Left lung (tissue), 10 donors: ENCODE results near the gene PLIN5. TPM values are rescaled to one million over a fixed set of nuclear protein-coding genes. Genes with fewer than 3 reads are reported as not detected.
A peak's percentile ranks its signal among the peaks of the same experiment; 100 is the strongest.

Experiments used
- ATAC-seq: fragments of 200-7000 bp; cut with Tn5 transposase; one replicate; pipeline ENCODE4 v1.9.1; 2020; ENCODE audit warnings: moderate library complexity
- DNase-seq, 4 donors: peaks; one replicate each; pipeline ENCODE4 v3.0.0-alpha.2; 2013 to 2020
- H3K27ac ChIP-seq, 2 donors: fragments of 200-600 bp; sonication (generic) in 1 of 2; one replicate each; pipeline versions ENCODE4 v1.5.0 to v1.8.0; 2020 to 2021
- H3K27me3 ChIP-seq, 2 donors: fragments of 200-600 bp; sonication (generic) in 1 of 2; one replicate each; pipeline versions ENCODE4 v1.5.0 to v1.8.0; 2020 to 2021
- H3K36me3 ChIP-seq, 2 donors: fragments of 200-600 bp; sonication (generic) in 1 of 2; one replicate each; pipeline versions ENCODE4 v1.5.0 to v1.8.0; 2020 to 2021
- H3K4me1 ChIP-seq, 2 donors: fragments of 200-600 bp; one replicate each; pipeline ENCODE4 v1.8.0; 2021
- H3K4me3 ChIP-seq, 2 donors: fragments of 200-600 bp; sonication (generic) in 1 of 2; one replicate each; pipeline versions ENCODE4 v1.5.0 to v1.8.0; 2020 to 2021; ENCODE audit warnings: mild to moderate bottlenecking in 1 of 2
- H3K9me3 ChIP-seq, 2 donors: fragments of 200-600 bp; sonication (generic) in 1 of 2; one replicate each; pipeline versions ENCODE4 v1.5.0 to v1.8.0; 2020 to 2021
- CTCF ChIP-seq, 2 donors: fragments of 200-600 bp; sonication (generic) in 1 of 2; IDR thresholded peaks; one replicate each; pipeline versions ENCODE4 v1.5.0 to v1.8.0; 2021; ENCODE audit warnings: antibody characterized with exemption in 2 of 2
- intact Hi-C, 2 donors: fragments of 100-400 bp; cut with DNase I; formaldehyde crosslinking; loops; one replicate each; pipeline versions ENCODE4 v1.11.2 to v1.14.2; 2022
- polyA plus RNA-seq, 6 donors: library from polyadenylated mRNA; unstranded; fragments of 120-200 nt; gene quantifications; one replicate each; pipeline ENCODE4 v1.2.1, GENCODE V29; 2013; ENCODE audit not compliant: insufficient read length in 6 of 6
- total RNA-seq, 2 donors: library from RNA; stranded (reverse); fragmentation: NEBNext Ultra II Directional; extraction: Animal tissue kit (Norgen Biotek cat#: 25700); gene quantifications; one replicate each; pipeline ENCODE4 v1.2.1, GENCODE V29; 2021
- donor health status: DM: no; HTN: yes; CAD: no.
- donor health status: DM: no; HTN: no; CAD: no.

The PLIN5 gene
- total and polyA plus RNA-seq, 8 donors, result 1.8 to 15.9 (median 2.4) TPM

GRCh38 chr19:4474514-4475022, 60.5 kb downstream of the PLIN5 start:
- peak in 1 of 4 donors; percentile 45 for DNase-seq
- Histone ChIP-seq H3K9me3 (no peaks in the 10 kb centered on the region), H3K36me3 (peaks cover 0 to 47% of the 10 kb centered on the region in 2 donors), H3K27ac (no peak overlapping the region), H3K4me1 (peaks cover 12 to 24% of the 10 kb centered on the region in 2 donors), H3K27me3 (no peaks in the 10 kb centered on the region), H3K4me3 (peak overlapping the region in 1 of 2 donors; percentile 94)
- intact Hi-C loops, result no loop called here
- no peak for ATAC-seq
- TF ChIP-seq CTCF (IDR thresholded peaks at IDR 0.05), result no peak

GRCh38 chr19:4473763-4474513, 61.1 kb downstream of the PLIN5 start:
- DNase-seq (no peak), ATAC-seq (no peak)
- Histone ChIP-seq H3K27me3 (no peaks in the 10 kb centered on the region), H3K27ac (no peak overlapping the region), H3K4me3 (peak overlapping the region in 1 of 2 donors; percentile 94), H3K36me3 (peaks cover 0 to 41% of the 10 kb centered on the region in 2 donors), H3K4me1 (peaks cover 12 to 24% of the 10 kb centered on the region in 2 donors), H3K9me3 (no peaks in the 10 kb centered on the region)
- TF ChIP-seq CTCF (IDR thresholded peaks at IDR 0.05), result no peak
- intact Hi-C loops, result no loop called here

- no peak overlapping the region for H3K27ac ChIP-seq
- peaks cover 12 to 24% of the 10 kb centered on the region in 2 donors for H3K4me1 ChIP-seq
- ATAC-seq (no peak), DNase-seq (no peak)
- no peak for TF ChIP-seq CTCF (IDR thresholded peaks at IDR 0.05)
- no peaks in the 10 kb centered on the region for H3K27me3 ChIP-seq
- intact Hi-C loops, result no loop called here
- peak overlapping the region; percentile 84 to 94 for H3K4me3 ChIP-seq
- H3K9me3 ChIP-seq, result no peaks in the 10 kb centered on the region
- H3K36me3 ChIP-seq, result peaks cover 0 to 33% of the 10 kb centered on the region in 2 donors
These were observed 61.8 kb downstream of the PLIN5 start for GRCh38 chr19:4473011-4473762.

Other genes with a start within 250 kb of the PLIN5 start
- under 1 TPM; 0.71 to 0.85 TPM for gene TMIGD2, start 232.8 kb downstream of the PLIN5 start, total RNA-seq
- gene TMIGD2, start 232.8 kb downstream of the PLIN5 start, polyA plus RNA-seq, result under 1 TPM; 0.22 to 0.56 (median 0.34) TPM
- gene FSD1, start 230.6 kb downstream of the PLIN5 start, total RNA-seq, result under 1 TPM in 1 of 2 donors, not detected in 1; 0.55 TPM
- 1 to 10 TPM; 1.0 to 1.9 (median 1.5) TPM for gene FSD1, start 230.6 kb downstream of the PLIN5 start, polyA plus RNA-seq
- 10 to 100 TPM; 14.1 to 28.1 TPM for gene STAP2, start 196.4 kb downstream of the PLIN5 start, total RNA-seq
- gene STAP2, start 196.4 kb downstream of the PLIN5 start, polyA plus RNA-seq, result 10 to 100 TPM; 33.3 to 41.5 (median 36.9) TPM
- 10 to 100 TPM; 21.9 to 31.3 TPM for gene MPND, start 191.7 kb downstream of the PLIN5 start, total RNA-seq
- 10 to 100 TPM; 19.9 to 27.3 (median 25.8) TPM for gene MPND, start 191.7 kb downstream of the PLIN5 start, polyA plus RNA-seq
- 10 to 100 TPM; 64.6 to 71.8 TPM for gene SH3GL1, start 134.7 kb downstream of the PLIN5 start, total RNA-seq
- 100 to 1,000 TPM in 2 of 6 donors, 10 to 100 TPM in 4; 74.2 to 119 (median 91.5) TPM for gene SH3GL1, start 134.7 kb downstream of the PLIN5 start, polyA plus RNA-seq
- 10 to 100 TPM; 15.6 to 24.1 TPM for gene CHAF1A, start 132.6 kb downstream of the PLIN5 start, total RNA-seq
- gene CHAF1A, start 132.6 kb downstream of the PLIN5 start, polyA plus RNA-seq, result 10 to 100 TPM; 18.5 to 29.3 (median 24.8) TPM
- 10 to 100 TPM; 86.0 to 89.5 TPM for gene UBXN6, start 77.4 kb downstream of the PLIN5 start, total RNA-seq
- gene UBXN6, start 77.4 kb downstream of the PLIN5 start, polyA plus RNA-seq, result 100 to 1,000 TPM in 1 of 6 donors, 10 to 100 TPM in 5; 70.2 to 101 (median 84.9) TPM
- 10 to 100 TPM; 30.9 to 36.6 TPM for gene HDGFL2, start 62.9 kb downstream of the PLIN5 start, total RNA-seq
- 10 to 100 TPM; 59.3 to 87.4 (median 75.3) TPM for gene HDGFL2, start 62.9 kb downstream of the PLIN5 start, polyA plus RNA-seq
- gene PLIN4, start 16.7 kb downstream of the PLIN5 start, total RNA-seq, result 1 to 10 TPM; 1.2 to 4.0 TPM
- 1 to 10 TPM in 5 of 6 donors, under 1 TPM in 1; 0.88 to 1.2 (median 1.1) TPM for gene PLIN4, start 16.7 kb downstream of the PLIN5 start, polyA plus RNA-seq
- 10 to 100 TPM; 11.2 to 17.9 TPM for gene LRG1, start 4.8 kb upstream of the PLIN5 start, total RNA-seq
- gene LRG1, start 4.8 kb upstream of the PLIN5 start, polyA plus RNA-seq, result under 1 TPM; 0.58 to 0.97 (median 0.79) TPM
- gene SEMA6B, start 24.5 kb upstream of the PLIN5 start, total RNA-seq, result 10 to 100 TPM in 1 of 2 donors, 1 to 10 TPM in 1; 4.8 to 24.7 TPM
- gene SEMA6B, start 24.5 kb upstream of the PLIN5 start, polyA plus RNA-seq, result 1 to 10 TPM; 2.1 to 4.0 (median 2.9) TPM
- 1 to 10 TPM; 5.9 to 8.6 TPM for gene TNFAIP8L1, start 104.3 kb upstream of the PLIN5 start, total RNA-seq
- gene TNFAIP8L1, start 104.3 kb upstream of the PLIN5 start, polyA plus RNA-seq, result 10 to 100 TPM; 14.1 to 17.9 (median 16.9) TPM
- gene MYDGF, start 135.1 kb upstream of the PLIN5 start, total RNA-seq, result 100 to 1,000 TPM in 1 of 2 donors, 10 to 100 TPM in 1; 98.2 to 156 TPM
- 10 to 100 TPM; 70.0 to 88.3 (median 81.5) TPM for gene MYDGF, start 135.1 kb upstream of the PLIN5 start, polyA plus RNA-seq
- gene DPP9, start 188.6 kb upstream of the PLIN5 start, total RNA-seq, result 10 to 100 TPM; 79.7 to 95.5 TPM
- gene DPP9, start 188.6 kb upstream of the PLIN5 start, polyA plus RNA-seq, result 10 to 100 TPM; 25.2 to 35.8 (median 27.4) TPM